Stimulated activated CD4-positive, alpha-beta T cell treated with anti-CD3 and anti-CD28 coated beads, Interleukin-4, amount 100 ng/mL, for 48 hours (primary cell): ENCODE data around the gene CFAP20DC.

ENCODE experiments used
- DNase-seq, 2 donors: peaks; one replicate each; pipeline ENCODE4 v3.0.0-alpha.2; 2020; ENCODE audit warnings: low read depth in 2 of 2

CFAP20DC gene

GRCh38 chr3:58801541-58801940 lies 248.3 kb downstream of the CFAP20DC start:
- DNase-seq: no peak

DNA sequence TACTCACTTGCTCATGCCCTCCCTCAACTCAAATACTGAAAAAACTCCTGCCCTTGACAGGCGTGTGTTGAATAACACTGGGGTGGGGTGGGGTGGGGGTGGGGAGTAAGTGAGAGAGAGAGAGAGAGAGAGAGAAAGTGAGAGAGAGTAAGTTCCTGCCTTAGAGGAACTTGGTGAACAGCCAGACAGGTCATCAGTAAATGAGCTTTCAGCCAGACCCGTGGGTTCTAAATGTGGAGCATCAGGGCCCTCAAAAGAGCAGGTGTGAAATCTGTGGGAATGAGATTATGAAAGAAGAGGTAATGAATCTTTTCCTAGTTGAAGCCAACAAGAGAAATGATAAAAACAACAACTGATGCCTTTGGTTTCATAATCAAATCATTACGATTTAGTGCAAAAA lies 248.9 kb downstream of the CFAP20DC start:
- no peak for DNase-seq

DNA sequence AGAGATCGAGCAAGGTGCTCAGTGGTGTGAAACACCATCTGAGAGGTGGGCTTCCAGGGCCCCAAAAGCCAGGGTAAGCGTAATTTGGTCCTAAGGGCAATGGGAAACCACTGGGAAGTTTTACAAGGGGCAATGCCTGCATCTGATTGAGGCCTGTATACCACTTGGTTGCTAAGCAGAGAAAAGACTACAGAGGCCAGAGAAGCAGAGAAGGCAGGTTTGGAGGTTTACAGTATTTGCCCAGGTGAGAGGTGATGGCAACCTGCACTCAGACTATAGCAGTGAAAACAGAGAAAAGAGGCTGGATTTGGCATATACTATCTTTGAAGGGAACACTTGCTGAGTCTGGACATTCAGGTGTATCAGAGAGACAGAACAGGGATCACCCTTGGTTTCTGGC lies 249.8 kb downstream of the CFAP20DC start:
- DNase-seq: no peak

- no peak for DNase-seq
Observed at GRCh38 chr3:58799271-58799670, 250.6 kb downstream of the CFAP20DC start.

- no peak for DNase-seq
Observed at GRCh38 chr3:58798312-58798711, 251.5 kb downstream of the CFAP20DC start.

DNA sequence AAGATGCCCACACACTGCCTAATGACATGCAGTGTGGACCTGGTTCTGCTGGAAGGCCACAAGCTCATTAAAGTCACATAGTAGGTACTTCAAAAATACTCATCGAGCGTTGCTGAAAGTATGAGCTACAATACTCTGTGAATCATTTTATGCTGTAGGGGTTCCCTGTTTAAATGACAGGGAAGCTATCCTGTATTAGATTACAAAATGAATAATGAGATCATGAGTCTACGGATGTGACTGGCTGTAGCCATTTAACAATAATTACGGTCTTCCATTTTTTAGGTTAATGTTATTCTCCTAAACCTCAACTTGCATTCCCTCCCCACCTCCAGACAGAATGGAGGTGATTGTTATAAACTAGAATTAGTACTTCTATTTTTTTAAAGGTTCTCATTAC lies 255.1 kb downstream of the CFAP20DC start:
- DNase-seq: no peak

- DNase-seq: no peak
Observed at GRCh38 chr3:58793938-58794337, 255.9 kb downstream of the CFAP20DC start.

- DNase-seq: no peak
Observed at GRCh38 chr3:58792921-58793451, 256.8 kb downstream of the CFAP20DC start.

GRCh38 chr3:58789385-58789784 lies 260.4 kb downstream of the CFAP20DC start:
- DNase-seq: no peak

- DNase-seq: no peak
Observed at GRCh38 chr3:58784888-58785287, 264.9 kb downstream of the CFAP20DC start.

DNA sequence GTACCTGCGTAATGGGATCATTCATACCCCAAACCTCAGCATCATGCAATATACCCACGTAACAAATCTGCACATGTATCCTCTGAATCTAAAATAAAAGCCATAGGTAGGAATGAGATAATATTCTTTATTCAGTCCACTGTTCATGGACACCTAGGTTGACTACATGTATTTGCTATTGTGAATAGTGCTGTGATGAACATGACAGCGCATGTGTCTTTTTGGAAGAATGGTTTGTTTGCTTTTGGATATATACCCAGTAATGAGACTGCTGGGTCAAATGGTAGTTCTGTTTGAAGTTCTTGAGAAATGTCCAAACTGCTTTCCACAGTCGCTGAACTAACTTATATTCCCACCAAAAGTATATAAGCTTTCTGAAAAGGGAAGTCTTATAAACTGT lies 265.4 kb downstream of the CFAP20DC start:
- DNase-seq: no peak

GRCh38 chr3:58783845-58784244 lies 266.0 kb downstream of the CFAP20DC start:
- DNase-seq: no peak

DNA sequence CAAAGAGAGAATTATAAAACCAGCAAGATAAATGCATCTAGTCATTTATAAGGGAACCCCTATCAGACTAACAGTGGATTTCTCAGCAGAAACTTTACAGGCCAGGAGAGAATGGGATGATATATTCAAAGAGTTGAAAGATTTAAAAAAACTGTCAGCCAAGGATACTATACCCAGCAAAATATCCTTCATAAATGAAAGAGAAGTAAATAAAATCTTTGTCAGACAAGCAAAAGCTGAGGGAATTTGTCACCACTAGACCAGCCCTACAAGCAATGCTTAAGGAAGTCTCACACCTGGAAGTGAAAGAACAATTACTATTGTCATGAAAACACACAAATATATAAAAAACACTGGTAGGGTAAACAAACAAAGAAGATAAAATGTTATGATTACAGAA lies 269.9 kb downstream of the CFAP20DC start:
- no peak for DNase-seq

GRCh38 chr3:58776231-58776630 lies 273.6 kb downstream of the CFAP20DC start:
- no peak for DNase-seq

DNA sequence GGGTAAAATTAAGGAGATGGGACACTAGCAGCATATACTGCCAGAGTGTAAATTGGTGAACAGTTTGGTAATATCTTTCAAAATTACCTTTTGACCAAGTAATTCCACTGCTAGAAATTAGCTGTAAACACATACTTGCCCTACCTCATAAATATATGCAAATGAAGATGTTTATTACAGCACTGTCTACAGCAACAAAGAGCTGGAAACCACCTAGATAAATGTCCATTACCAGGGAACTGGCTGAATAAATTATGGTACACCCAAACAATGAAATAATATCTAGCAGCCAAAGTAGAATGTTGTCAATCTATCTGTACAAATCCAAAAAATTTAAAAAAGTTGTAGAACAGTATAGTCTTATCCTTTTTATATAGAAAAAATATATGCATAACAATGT lies 277.4 kb downstream of the CFAP20DC start:
- no peak for DNase-seq

DNA sequence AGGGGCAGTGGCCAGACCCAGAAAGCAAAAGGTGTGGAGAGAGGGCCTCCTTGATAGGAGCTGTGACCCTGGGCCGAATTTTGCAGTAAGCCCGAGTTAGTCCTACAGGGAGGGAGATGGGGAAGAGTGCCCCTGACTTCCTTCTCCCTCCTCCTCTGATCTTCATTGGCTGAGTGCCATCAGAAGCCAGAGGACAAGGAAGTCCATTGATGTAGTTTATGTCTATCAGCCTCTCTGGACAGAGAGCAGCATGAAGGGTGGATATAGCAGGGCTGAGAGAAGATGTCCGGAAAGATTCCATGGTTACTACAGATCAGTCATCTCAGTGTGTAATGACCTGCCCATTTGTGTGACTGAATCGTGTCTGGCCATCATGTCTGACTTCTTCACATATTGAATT lies 280.8 kb downstream of the CFAP20DC start:
- DNase-seq: no peak

DNA sequence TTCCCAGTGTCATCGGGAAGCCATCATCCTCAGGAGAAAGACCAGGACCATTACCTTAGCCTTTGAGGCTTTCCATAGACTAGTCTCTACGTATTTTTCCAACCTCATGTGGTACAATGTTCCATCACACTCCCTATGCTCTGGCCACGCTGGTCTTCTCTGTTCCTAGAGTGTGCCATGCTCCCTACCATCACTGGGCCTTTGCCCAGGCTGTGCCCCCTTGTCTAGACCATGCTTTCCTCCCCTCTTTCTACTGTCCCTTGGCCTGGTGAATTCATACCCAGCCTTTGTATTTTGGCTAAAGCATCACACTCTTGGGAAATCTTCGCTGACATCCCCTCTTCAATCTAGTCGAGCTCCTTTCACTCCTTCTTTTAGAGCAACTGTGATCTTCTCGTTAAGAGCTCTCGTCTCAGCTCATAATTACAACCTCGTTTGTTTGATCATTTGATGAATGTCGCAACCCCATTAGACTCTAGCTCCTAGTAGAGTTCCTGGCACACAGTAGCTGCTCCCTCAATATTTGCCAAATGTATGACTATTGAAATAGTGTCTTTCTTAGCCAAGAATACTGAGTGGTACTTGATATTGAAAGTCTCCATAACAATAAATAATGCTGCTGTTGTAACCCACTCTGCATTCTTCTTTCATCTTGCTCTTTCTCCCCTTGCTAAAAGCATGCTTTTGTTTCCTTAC lies 283.1 kb downstream of the CFAP20DC start:
- DNase-seq: no peak

- no peak for DNase-seq
Observed at GRCh38 chr3:58755150-58755549, 294.7 kb downstream of the CFAP20DC start.

DNA sequence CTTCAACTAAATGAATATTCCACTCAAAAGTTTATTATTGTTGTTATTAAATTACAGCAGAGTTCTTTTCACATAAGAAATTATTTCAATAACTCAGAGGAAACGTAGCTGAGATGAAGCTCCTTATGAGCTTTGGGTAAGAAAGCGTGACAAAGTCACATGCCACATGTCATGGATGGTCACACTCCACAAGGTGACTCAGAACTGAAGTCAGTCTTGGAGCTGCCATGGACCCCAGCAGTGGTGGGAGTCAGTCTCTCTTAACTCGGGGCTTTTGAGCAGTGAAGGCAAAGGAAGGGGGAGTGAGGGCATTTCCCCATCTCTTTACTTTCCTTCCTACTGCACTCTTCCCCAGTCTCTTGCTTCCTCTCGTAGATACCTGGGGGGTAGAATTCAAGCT lies 295.8 kb downstream of the CFAP20DC start:
- DNase-seq: no peak

GRCh38 chr3:58751882-58752567 lies 297.8 kb downstream of the CFAP20DC start:
- DNase-seq: no peak

DNA sequence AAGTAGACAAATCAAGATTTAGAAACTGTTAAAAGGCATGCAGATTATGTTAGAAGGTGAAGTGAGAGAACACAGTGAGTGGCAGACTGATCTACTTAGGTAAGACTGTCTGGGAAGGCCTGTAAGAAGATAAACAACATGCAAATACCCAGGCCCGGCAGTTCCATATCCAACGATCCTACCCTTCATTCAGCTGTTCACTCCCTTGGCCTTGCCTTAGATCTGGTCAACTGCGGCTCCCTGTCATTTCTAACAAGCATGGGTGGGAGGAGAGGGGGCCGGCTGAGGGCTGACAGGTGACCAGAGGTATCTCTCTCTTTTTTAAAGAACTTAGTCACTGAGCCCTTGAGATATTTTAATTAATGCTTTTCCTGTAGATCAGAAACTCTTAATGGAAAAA lies 298.6 kb downstream of the CFAP20DC start:
- no peak for DNase-seq

DNA sequence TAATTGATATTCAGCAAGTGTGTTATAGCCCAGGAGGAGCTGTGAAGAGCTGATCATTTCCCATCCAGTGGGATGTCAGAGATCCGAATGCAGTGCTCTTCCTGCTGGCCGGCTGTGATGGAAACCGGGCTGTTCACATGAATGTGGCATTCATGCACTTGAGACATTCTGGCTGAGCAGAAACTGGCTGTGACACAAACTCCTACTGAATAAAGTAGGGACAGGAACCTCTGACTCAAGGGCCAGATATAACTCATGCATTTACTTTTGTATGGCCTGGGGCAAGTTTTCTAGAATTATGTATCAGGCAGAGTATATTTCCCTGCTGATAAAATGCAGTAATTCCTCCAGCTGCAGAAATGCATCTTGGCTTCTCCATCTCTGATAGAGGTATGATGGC lies 299.9 kb downstream of the CFAP20DC start:
- no peak for DNase-seq

- no peak for DNase-seq
Observed at GRCh38 chr3:58748024-58748423, 301.8 kb downstream of the CFAP20DC start.
